GM18907 (cell line): Measurements from ENCODE around the gene PAGR1.

Experiments used
- ATAC-seq: cut with Tn5 transposase; IDR thresholded peaks from one replicate; pipeline ENCODE4 v1.9.1; 2021; ENCODE audit warnings: mild to moderate bottlenecking, moderate library complexity; ENCODE audit not compliant: unreplicated experiment

PAGR1 gene

DNA sequence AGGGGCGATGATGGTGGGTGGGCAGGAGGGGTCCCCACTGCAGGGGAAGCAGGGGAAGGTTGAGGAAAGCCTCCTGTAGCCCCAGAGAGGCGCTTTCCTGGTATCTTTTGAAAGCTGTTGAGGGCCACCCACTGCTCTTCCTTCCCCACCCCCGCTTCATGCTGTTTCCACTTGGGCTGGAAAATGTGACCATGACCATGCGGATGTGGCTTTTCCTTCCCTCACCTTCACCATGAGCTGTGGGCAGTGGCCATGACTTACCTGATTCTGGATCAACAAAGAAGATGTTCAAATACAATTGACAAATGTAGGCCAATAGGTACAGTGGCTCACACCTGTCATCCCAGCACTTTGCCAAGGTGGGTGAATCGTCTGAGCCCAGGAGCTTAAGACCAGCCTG lies 18.1 kb downstream of the PAGR1 start:
- no peak for ATAC-seq

DNA sequence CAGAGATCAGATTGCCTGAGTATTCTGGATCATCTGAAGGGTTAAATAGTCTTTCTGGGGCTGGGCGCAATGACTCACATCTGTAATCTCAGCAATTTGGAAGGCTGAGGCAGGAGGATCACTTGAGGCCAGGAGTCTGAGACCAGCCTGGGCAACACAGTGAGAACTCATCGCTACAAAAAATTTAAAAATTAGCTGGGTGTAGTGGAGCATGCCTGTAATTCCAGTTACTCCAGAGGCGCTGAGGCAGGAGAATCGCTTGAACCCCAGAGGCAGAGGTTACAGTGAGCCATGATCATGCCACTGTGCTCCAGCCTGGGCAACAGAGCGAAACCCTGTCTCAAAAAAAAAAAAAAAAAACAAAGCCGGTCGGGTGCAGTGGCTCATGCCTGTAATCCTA lies 20.0 kb downstream of the PAGR1 start:
- no peak for ATAC-seq

DNA sequence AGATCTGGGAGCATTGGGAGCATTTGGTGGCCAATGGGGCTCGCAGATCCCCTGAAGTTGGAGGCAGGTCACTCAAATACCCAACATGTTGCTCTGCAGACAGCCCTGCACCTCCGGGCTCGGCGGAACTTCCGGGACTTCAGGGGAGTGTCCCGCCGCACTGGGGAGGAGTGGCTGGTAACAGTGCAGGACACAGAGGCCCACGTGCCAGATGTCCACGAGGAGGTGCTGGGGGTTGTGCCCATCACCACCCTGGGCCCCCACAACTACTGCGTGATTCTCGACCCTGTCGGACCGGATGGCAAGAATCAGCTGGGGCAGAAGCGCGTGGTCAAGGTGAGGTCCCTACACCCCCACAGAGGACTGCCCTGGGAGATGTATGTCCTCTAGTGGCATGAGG lies 20.7 kb downstream of the PAGR1 start:
- ATAC-seq: no peak

GRCh38 chr16:29837841-29838240 lies 21.9 kb downstream of the PAGR1 start:
- no peak for ATAC-seq

DNA sequence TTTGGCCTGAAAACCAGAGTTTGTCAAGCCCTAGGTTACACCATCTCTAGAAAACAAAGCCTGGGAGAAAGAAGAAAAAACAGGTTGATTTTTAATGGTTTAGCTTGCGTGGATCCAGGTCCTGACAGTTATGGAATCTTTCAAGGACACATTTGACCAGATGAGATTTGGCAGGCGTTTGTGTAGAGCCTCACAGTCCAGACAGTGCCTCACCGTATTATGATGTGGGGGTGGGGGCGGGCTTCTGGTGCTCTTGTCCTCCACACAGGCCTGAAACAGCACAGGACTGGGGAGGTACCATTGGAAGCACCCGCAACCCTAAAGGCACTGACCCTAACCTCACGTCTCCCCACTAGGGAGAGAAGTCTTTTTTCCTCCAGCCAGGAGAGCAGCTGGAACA lies 23.9 kb downstream of the PAGR1 start:
- no peak for ATAC-seq

DNA sequence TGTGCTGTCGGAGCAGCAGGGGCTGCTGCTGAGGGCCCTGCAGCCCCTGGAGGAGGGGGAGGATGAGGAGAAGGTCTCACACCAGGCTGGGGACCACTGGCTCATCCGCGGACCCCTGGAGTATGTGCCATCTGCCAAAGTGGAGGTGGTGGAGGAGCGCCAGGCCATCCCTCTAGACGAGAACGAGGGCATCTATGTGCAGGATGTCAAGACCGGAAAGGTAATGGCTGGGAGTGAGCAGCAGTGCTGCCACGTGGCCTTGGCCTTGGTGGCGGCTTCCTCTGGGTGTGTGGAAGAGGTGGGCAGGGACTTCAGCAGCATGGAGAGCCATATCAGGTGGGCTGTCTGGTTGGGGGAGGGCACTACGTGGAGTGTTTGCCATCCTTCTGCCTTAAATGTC lies 24.3 kb downstream of the PAGR1 start:
- ATAC-seq: no peak

DNA sequence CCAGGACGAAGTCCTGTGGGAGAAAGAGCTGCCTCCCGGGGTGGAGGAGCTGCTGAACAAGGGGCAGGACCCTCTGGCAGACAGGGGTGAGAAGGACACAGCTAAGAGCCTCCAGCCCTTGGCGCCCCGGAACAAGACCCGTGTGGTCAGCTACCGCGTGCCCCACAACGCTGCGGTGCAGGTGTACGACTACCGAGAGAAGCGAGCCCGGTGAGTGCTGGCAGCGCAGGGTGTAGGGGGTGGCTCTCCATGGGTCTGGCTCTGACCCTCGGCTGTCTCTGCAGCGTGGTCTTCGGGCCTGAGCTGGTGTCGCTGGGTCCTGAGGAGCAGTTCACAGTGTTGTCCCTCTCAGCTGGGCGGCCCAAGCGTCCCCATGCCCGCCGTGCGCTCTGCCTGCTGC lies 25.7 kb downstream of the PAGR1 start:
- no peak for ATAC-seq

DNA sequence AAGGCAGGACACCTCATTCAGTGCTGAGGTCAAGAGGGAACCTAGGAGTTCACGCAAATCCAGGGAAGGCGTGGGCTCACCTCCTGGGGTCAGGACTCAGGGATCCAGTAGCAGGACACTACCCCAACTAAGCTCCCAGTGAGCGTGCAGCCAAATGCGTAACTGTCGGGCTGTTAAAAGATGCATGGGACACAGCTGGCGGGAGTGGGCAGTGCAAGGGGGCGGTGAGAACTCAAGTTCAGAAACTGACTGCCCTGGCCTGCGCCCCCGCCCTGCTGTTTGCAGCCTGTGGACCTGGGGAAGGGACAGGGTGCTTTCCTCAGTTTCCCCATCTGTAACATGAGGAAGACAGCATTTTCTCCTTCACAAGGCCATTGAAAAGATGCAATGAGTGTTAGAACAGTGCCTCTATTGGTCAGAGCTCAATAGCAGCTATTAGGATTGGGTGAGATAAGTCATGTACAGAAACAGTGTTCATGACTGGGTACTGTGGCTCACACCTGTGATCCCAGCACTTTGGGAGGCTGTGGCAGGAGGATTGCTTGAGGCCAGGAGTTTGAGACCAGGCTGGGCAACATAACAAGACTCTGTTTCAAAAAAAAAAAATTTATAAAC lies 26.9 kb downstream of the PAGR1 start:
- no peak for ATAC-seq

DNA sequence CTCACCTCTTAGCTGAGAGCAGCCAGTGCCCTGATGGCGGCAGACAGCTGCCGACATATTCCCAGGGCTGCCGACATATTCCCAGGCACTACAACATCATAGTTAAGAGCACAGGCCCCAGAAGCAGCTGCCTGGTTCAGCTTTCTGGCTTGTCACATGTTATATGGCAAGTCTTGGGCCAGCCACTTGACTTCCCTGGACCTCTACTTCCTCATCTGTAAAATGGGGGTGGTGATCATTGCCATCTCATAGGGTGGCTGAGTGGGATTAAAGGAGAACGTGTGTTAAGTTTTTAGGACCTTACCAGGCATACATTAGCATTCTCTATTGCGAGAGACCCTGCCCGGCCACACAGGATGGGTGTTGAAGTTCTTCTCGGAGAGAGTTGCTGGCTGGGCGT lies 28.0 kb downstream of the PAGR1 start:
- ATAC-seq: no peak

GRCh38 chr16:29844575-29845331 lies 28.8 kb downstream of the PAGR1 start:
- no peak for ATAC-seq

DNA sequence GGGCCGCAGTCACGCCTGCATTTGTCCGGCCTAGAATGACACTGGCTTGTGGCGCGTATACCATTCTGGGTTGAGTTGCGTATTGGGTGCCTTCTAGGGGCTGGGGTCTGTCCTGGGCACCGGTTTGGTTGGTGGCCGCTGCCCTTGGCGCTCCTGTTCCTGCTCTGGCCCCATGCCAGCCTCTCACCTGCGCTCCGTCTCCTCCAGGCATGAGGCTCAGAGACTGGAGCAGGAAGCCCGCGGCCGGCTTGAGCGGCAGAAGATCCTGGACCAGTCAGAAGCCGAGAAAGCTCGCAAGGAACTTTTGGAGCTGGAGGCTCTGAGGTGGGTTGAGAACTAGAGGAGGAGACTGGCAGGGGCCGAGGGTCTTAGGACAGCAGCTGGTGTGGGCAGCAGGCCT lies 29.7 kb downstream of the PAGR1 start:
- ATAC-seq: no peak

- no peak for ATAC-seq
Measured at GRCh38 chr16:29848420-29849297, 32.7 kb downstream of the PAGR1 start.

GRCh38 chr16:29849505-29849904 lies 33.6 kb downstream of the PAGR1 start:
- ATAC-seq: no peak

DNA sequence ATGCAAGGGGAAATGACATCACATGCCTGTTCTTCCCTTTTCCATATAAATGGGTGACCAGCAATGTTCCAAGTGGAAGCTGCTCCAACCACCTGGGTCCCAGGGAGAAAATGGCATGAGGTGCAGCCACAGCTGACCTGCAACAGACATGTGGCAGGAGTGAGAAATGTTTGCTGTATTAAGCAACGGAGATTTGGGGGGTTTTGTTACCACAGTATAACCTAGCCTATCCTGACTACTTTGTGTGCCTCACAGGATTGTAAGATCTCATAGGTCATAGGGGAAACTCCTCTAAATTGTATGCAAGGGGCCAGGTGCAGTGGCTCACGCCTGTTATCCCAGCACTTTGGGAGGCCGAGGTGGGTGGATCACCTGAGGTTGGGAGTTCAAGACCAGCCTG lies 35.0 kb downstream of the PAGR1 start:
- ATAC-seq: no peak

DNA sequence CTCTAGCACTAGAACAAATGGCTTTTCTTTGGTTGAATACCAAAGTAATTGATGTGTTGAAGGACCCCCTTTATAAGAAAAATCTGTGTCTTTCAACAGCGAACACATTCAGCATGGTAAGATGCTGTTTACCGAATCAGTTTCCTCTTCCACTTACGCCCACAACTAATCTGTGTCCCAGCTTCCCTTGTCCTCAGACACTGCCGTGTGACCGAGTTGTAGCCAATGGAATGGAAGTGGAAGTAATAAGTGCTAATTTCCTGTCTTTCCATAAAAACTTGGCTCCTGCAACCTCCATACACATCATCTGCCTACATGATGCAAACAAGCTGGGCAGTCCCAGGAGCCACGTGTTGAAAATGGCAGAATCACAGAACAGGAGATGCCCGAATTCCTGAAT lies 36.7 kb downstream of the PAGR1 start:
- no peak for ATAC-seq

- ATAC-seq: no peak
Measured at GRCh38 chr16:29854520-29855100, 38.7 kb downstream of the PAGR1 start.

DNA sequence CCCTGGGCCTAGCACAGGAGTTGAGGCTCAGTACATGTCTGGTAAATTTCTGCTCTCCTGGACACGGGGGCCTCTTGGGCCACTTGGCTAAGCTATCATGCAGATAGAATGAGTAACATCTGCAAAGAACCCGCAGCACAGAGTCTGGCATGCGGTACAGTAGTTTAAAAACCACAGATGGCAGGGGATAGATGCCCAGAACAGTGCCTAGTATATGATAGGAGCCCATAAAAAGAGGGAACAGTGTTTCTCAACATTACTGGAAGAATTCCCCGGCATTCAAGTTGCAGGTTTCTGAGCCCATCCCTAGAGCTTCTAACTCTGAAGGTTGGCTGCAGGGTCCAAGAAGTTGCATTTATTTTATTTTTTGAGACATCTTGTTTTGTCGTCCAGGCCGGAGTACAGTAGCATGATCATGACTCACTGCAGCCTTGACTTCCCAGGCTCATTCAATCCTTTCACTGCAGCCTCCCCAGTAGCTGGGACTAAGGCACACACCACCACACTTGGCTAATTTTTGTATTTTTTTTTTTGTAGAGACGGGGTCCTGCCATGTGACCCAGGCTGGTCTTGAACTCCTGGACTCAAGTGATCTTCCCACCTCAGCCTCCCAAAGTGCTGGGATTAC lies 41.3 kb downstream of the PAGR1 start:
- no peak for ATAC-seq

DNA sequence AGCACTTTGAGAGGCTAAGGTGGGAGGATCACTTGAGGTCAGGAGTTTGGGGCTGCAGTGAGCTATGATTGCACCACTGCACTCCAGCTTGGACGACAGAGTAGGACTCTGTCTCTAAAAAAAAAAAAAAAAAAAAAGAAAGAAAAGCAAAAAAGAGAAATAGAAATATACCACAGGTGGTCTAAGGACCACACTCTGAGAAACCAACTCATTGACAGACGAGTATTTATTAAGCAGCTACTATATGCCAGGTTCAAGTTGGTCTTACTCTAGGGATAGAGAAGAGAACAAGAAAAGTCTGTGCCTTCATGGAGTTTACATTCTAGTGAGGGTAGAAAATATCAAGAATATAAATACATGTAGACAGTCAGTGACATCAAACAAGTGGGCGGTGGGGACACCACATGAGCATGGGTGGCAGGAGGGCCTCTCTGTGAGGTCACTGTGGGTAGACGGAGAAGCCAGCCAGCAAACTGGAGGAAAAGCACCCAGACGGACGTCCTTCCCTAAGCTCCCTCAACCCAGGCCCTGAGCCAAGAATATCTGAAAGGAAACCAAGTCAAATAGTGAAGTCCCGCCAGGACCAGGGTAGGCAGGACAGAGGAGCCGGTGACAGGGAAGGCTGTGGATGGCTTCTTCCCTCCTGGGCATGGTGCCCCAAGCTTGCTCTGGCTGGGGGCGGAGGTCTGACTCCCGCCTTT lies 42.3 kb downstream of the PAGR1 start:
- ATAC-seq: no peak

GRCh38 chr16:29858974-29859373 lies 43.0 kb downstream of the PAGR1 start:
- ATAC-seq: no peak

GRCh38 chr16:29860218-29860617 lies 44.3 kb downstream of the PAGR1 start:
- ATAC-seq: no peak
